ENCODE results near the gene PHETA2. TPM values are rescaled to one million over a fixed set of nuclear protein-coding genes. Genes with fewer than 3 reads are reported as not detected.
"Not testable (repeated sequence)": the region's sequence is repeated elsewhere in the genome, so short reads cannot be mapped to it uniquely, and the experiment has no call there.

Gene PHETA2
- polyA plus RNA-seq, 1 donor = 18.3 TPM

GRCh38 chr22:42104332-42104860 lies 30.3 kb downstream of the PHETA2 start:
- not testable (repeated sequence) for DNase-seq (ENCODE audit: low read depth)

GRCh38 chr22:42108848-42109247 lies 34.8 kb downstream of the PHETA2 start:
- no peak for DNase-seq (ENCODE audit: low read depth)

- DNase-seq (ENCODE audit: low read depth) = no peak
Measured at GRCh38 chr22:42111798-42112197, 37.8 kb downstream of the PHETA2 start.

GRCh38 chr22:42112793-42113192 lies 38.7 kb downstream of the PHETA2 start:
- not testable (repeated sequence) for DNase-seq (ENCODE audit: low read depth)

GRCh38 chr22:42114721-42115120 lies 40.7 kb downstream of the PHETA2 start:
- no peak for DNase-seq (ENCODE audit: low read depth)

GRCh38 chr22:42115420-42115830 lies 41.4 kb downstream of the PHETA2 start:
- DNase-seq (ENCODE audit: low read depth) = not testable (repeated sequence)

GRCh38 chr22:42116848-42117424 lies 42.9 kb downstream of the PHETA2 start:
- DNase-seq (ENCODE audit: low read depth) = no peak

- not testable (repeated sequence) for DNase-seq (ENCODE audit: low read depth)
Measured at GRCh38 chr22:42120231-42121021, 46.4 kb downstream of the PHETA2 start.

- DNase-seq (ENCODE audit: low read depth) = not testable (repeated sequence)
Measured at GRCh38 chr22:42123529-42123928, 49.5 kb downstream of the PHETA2 start.

- no peak for DNase-seq (ENCODE audit: low read depth)
Measured at GRCh38 chr22:42127606-42128005, 53.6 kb downstream of the PHETA2 start.

- not testable (repeated sequence) for DNase-seq (ENCODE audit: low read depth)
Measured at GRCh38 chr22:42128007-42128406, 54.0 kb downstream of the PHETA2 start.

Other genes with a start within 250 kb of the PHETA2 start
- 84.4 TPM for gene SREBF2, start 241.1 kb upstream of the PHETA2 start, polyA plus RNA-seq (ENCODE audit: insufficient read length)
- 0.33 TPM for gene SHISA8, start 159.2 kb upstream of the PHETA2 start, polyA plus RNA-seq (ENCODE audit: insufficient read length)
- 1.1 TPM for gene TNFRSF13C, start 147.4 kb upstream of the PHETA2 start, polyA plus RNA-seq (ENCODE audit: insufficient read length)
- gene CENPM, start 127.1 kb upstream of the PHETA2 start, polyA plus RNA-seq (ENCODE audit: insufficient read length) = 5.3 TPM
- 0.75 TPM for gene SEPTIN3, start 104.8 kb upstream of the PHETA2 start, polyA plus RNA-seq (ENCODE audit: insufficient read length)
- gene WBP2NL, start 75.5 kb upstream of the PHETA2 start, polyA plus RNA-seq (ENCODE audit: insufficient read length) = 1.7 TPM
- gene NAGA, start 3.4 kb upstream of the PHETA2 start, polyA plus RNA-seq (ENCODE audit: insufficient read length) = 17.1 TPM
- gene SMDT1, start 5.5 kb downstream of the PHETA2 start, polyA plus RNA-seq (ENCODE audit: insufficient read length) = 96.1 TPM
- 117 TPM for gene NDUFA6, start 16.5 kb downstream of the PHETA2 start, polyA plus RNA-seq (ENCODE audit: insufficient read length)
- gene CYP2D6, start 56.6 kb downstream of the PHETA2 start, polyA plus RNA-seq (ENCODE audit: insufficient read length) = 1.2 TPM
- gene TCF20, start 196.4 kb downstream of the PHETA2 start, polyA plus RNA-seq (ENCODE audit: insufficient read length) = 8.9 TPM